ENCODE measurements around the gene OR13J1.
"Not testable (repeated sequence)": the region's sequence is repeated elsewhere in the genome, so short reads cannot be mapped to it uniquely, and the experiment has no call there.

OR13J1 gene, protein sequence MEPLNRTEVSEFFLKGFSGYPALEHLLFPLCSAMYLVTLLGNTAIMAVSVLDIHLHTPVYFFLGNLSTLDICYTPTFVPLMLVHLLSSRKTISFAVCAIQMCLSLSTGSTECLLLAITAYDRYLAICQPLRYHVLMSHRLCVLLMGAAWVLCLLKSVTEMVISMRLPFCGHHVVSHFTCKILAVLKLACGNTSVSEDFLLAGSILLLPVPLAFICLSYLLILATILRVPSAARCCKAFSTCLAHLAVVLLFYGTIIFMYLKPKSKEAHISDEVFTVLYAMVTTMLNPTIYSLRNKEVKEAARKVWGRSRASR

DNA sequence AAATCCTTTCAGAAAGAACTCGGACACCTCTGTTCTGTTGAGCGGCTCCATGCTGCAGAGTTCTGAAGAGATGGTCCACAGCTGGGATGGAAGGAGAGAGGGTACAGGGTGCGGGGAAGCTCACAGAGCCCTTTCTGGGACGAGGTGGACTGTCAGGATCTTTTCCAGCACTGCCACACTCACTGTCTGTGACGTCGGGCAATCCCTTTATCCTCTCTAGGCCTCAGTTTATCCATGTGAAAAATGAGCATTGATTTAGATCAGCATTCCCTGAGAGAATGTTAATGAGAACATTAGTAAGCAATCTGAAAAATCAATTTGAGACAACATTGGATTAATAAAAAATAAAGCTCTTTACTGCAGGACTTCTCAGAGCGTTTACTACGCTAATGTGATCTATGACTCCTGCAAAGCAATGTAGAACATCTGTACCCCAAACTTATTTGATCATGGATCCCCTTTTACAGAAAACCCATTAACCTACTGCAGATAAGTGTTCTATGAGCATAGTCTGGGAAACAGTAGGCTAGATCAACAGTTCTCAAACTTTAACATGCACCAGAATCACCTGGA is at the start of gene OR13J1:
Gene OR13J1, minus strand, starts transcription at position 51 of the 573 bp plus-strand sequence. Its CDS starts 0 bp downstream, at position 51.
- DNase-seq = no peak

- DNase-seq = no peak
Measured at GRCh38 chr9:35919212-35920008, 49.2 kb upstream of the OR13J1 start.

DNA sequence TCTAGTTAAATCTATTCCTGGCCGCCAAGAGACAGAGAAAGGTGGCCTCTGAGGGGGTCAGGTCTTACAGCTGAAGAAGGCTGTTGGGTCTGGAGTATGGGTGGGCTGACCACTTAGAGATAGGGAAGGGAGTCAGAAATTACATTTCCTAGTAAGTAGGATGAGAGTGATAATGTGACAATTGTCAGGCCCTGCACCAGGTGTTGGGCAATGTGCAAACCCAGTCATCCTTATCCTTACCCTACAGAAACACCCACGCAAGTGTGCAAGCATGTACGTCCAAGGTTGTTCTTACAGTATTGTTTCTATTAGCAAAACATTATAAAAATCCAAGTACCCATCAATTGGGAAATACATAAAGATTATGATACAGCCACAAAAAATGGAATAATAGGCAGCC is 48.6 kb upstream of the OR13J1 start:
- DNase-seq = no peak

GRCh38 chr9:35917261-35917660 is 47.1 kb upstream of the OR13J1 start:
- DNase-seq = no peak

GRCh38 chr9:35915681-35916294 is 45.6 kb upstream of the OR13J1 start:
- no peak for DNase-seq

GRCh38 chr9:35914301-35914807 is 44.2 kb upstream of the OR13J1 start:
- DNase-seq = no peak

DNA sequence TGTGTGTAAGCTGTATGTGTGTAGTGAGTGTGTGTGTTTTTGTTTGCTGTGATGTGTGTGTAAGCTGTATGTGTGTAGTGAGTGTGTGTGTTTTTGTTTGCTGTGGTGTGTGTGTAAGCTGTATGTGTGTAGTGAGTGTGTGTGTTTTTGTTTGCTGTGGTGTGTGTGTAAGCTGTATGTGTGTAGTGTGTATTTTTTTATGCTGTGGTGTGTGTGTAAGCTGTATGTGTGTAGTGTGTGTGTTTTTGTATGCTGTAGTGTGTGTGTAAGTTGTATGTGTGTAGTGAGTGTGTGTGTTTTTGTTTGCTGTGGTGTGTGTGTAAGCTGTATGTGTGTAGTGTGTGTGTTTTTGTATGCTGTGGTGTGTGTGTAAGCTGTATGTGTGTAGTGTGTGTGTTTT is 43.2 kb upstream of the OR13J1 start:
- not testable (repeated sequence) for DNase-seq

- no peak for DNase-seq
Measured at GRCh38 chr9:35912791-35913400, 42.7 kb upstream of the OR13J1 start.

DNA sequence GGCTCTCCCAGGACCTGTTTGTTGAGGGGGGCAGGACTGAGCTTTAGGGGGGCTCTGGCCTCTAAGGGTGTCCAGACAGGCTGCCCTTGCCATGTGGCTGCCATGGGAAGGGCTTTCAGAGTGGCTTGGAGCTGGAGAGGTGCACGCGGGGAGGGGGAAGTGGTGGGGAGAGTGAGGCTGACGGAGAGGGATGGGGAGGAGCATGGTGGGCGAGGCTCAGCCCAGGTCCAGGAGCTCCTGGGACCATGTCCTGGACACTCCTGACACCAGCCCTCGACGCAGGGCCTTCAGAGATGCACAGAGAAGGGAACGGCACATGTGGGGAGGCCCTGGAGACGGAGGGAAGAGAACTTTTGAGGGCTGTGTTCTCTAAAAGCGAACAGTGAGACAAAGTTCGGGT is 41.5 kb upstream of the OR13J1 start:
- DNase-seq = no peak

DNA sequence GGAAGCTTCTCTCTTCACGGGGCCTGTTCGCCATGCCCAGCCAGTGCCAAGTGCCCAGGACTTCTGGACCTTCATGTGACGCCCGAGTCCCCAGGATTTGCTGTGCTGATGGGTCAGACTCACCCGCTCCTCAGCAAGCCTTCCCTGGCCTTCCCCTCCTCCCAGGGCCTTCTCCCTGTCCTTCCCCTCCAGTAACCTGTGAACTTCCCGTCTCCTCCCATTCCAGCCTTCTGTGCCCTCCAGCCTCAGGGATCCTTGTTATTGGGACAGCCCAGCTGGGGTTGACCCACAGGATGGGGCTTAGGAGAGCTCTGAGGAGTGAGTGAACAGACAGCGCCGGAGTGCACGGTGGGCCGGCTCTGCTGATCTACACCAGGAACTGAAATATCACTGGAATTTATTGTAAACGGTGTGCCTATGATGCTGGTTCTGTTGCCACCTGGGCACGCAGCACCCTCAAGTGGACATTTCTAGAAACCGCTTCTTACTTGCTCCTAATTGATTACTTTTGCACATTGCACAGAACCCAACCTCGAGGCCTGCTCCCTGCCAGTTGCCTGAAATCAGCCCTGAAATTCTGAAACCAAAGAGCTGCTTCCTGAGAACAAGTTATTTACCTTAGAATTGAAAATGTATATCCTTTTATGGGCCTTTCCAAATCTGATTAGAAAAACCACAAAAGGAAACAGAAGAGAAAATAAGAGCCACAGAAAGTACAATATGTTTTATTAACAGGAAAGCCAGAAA is 40.6 kb upstream of the OR13J1 start:
- peak; percentile 18 for DNase-seq

DNA sequence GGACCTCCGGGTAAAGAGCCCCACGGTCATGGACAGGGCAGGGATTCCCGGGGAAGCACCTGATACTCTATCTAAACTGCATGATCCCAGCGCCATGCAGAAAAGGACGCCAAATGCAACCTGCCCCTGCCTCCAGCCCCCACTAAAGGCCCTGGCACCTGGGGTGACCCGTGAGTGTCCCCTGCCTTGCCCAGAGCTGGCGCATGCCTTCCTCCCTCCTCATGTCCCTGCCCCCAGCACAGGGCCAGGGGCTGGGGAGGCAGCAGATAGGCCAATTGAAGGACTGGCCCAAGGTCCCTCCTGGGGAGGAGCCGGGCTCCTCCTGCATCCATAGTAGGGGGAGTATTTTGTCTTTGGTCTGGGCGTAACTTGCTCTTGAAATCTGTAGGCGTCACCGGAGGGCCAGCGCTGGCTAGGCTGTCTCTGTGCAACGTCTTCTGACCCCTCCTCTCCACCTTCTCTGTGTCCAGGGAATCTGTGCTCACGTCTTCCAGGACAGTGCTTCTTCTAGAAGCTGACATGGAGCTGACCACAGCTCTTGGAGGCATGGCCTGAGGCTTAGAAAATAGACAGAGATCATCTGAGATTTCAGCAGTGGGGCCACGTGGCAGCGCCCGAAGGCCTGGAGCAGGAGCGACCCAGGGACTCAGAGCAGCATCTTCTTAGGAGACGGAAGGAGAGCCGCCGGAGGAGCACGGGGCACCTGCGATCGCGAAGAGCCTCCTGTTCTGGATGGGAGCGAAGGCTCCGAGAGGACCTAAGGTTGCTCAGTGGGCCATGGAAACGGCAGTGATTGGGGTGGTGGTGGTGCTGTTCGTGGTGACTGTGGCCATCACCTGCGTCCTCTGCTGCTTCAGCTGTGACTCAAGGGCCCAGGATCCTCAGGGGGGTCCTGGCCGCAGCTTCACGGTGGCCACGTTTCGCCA is 39.7 kb upstream of the OR13J1 start:
- DNase-seq = no peak

DNA sequence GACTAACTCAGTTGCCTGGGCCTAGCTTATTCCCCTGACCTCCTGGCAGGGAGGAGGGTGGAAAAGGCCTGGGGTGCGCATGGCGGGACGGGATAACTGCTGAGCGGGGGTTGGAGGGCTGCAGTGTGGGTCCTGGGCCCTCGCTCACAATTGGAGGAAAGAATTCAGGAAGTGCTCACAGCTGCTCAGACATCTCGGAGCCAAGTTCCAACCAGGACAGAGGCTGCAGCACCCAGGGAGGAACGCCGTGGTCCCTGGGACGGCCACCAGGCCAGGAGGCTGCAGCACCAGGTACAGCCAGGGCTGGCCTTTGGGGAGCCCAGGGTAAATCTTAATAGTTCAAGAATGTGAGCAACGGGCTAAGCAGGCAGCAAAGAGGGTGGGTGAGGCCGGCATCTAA is 39.1 kb upstream of the OR13J1 start, which contains the start of gene SPAAR:
Gene SPAAR, plus strand, starts transcription at position 217 of the 400 bp plus-strand sequence. CDS start 974 bp downstream, outside the sequence.
- DNase-seq = no peak

DNA sequence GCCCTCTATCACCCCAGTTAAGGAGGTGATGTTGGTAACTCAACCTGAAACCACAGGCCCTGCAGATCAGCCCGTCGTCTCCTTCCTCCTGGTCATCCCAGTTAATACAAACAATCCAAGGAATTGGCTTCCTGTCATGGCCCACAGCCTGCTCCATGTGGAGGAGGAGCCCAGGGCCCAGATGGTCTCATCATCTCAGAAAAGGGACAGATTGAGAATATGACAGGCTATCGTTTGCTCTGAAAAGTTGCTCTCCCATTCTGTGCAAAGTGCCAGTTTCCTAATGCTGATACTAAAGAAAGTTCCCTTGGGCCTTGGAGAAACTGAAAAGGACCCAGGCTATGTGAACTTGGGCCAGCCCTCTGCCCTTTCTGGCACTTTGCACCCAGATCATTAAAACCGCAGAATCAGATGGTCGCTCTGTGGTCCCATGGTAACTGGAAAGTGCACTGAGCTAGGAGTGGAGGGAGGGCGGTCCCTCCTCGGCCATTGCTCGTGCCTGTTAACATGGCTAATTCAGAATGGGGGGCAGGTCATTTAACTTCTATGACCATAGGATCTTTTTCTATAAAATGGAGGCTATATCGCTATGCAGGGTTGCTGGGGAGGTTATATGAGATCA is 38.4 kb upstream of the OR13J1 start:
- DNase-seq = no peak

DNA sequence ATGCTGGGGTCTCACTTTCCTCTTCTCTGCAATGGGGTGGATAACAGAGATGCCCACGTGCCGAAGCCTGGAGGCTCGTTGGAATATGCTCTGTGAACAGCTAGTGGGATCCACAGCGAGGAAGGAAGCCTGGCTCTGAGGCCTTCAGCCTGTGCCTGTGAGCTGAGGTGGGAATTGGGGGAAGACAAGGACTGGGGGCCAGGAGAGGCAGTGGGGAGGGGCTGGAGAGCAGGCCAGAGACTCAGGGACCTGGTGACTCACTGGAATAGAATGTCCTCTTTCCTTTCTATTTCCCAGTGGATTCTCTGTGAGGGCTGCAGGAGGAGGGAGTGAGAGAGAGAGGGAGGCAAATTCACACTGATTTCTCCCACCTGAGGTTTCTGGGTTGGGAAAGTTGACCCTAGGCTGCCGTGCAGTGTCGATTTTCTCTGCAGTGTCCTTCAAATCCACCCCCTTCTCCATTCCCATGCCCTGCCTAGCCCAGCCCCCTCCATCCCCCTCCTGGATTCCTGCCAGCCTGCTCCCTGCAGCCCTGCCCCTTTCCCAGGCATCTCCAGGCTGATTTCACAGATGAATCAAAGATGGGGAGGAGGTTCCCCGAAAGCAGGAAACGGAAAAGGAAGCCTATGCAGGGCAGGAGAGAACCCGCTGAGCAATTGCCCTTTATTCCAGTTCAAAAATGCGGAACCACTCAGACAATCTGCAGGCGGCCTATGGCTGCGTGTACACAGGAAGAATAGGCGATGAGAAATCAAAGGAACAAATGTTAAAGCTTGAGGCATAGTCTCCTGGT is 37.7 kb upstream of the OR13J1 start:
- DNase-seq = no peak

DNA sequence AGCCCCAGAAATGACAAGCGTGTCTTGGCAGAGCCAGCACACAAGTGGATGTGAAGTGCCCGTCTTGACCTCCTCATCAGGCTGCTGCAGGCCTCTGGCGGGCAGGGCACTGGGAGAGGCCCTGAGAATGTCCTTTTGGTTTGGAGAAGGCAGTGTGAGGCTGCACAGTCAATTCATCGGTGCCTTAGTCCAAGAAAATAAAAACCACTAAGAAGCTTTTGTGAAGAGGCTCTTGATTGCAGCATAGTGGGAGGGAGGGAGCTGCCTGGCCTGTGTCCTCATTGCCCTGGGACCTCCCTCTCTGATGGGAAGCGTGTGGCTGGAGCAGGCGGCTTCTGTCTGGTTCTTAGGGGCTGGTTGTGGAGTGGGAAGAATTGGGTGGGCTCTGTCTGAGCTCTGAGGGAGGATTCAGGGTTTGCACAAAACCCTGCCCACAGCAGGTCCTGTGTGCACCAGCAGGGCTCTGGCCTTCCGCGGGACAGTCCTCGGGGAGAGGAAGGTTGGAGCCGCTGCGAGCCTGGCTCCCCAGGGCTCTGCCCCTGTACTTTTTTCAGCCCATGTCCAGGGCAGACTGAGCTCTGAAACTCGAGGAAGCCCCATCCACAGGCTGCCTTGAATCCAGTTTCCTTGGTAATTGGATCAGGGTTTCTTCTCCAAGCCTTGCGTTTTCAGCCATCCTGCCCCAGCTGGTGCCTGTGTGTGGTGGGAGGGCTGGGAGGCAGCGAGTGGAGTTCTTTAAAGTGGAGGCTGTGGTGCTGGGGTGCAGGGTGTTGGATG is 36.9 kb upstream of the OR13J1 start:
- no peak for DNase-seq

DNA sequence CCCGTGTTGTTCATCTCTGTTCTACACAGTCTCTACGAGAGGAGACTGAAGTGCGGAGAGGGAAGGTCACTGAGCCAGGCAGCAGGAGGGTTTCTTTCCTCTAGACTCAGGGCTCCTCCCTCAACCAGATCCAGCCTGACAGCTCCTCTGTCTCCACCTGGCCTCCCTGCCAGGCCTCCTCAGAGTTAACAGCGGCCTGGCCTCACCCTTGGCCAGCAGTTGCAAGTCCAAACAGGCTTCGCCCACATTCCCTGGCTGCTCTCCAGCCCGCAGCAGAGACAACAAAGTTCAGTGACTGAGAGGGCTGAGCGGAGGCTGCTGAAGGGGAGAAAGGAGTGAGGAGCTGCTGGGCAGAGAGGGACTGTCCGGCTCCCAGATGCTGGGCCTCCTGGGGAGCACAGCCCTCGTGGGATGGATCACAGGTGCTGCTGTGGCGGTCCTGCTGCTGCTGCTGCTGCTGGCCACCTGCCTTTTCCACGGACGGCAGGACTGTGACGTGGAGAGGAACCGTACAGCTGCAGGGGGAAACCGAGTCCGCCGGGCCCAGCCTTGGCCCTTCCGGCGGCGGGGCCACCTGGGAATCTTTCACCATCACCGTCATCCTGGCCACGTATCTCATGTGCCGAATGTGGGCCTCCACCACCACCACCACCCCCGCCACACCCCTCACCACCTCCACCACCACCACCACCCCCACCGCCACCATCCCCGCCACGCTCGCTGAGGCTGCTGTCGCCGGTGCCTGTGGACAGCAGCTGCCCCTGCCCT is 35.9 kb upstream of the OR13J1 start, which contains the start of gene HRCT1:
Gene HRCT1, plus strand, starts transcription at position 291 of the 768 bp plus-strand sequence. Its CDS starts 86 bp downstream, at position 377.
- no peak for DNase-seq

DNA sequence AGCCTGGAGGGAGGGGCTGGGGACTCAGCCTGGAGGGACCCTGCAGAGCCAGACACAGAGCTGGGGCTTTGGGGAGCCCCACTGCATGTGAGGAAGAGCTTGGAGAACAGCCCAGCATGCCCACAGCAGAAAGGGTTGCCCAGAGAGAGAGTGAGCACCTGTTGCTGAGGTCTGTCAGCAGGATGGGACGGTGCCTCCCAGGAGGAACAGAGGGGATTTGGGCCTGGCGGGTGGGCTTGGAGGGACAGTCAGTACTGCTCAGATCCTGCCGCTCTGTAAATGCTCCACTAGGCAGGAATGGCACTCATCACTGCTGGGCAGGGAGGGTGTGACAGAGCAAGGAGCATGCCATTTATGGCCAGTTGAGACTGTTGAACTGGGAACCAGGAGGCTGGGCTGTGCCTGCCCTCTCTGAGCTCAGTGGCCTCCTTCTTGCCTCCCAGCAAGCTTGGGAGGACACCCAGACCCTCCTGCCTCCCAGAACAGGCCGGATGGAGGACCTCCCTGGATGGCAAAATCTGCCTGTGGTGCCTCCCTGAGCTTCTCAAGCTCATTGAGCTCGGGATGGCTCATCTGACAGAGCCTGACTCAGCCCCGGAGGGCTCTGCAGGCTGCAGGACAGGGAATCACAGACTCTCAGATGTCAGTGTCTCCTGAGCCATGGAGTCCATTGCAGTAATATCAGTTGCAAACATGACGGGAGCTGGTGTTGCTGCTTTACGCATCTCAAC is 35.0 kb upstream of the OR13J1 start:
- no peak for DNase-seq

Measured in NCI-H2081 treated with DMSO at 0.1 percent for 48 hours (cell line).